Right cardiac atrium (tissue), 5 donors: ENCODE measurements around the gene MPHOSPH9. TPM values are rescaled to one million over a fixed set of nuclear protein-coding genes. Genes with fewer than 3 reads are reported as not detected.

Experiments used
- ATAC-seq, 2 donors: fragments of 200-7000 bp; cut with Tn5 transposase; one replicate each; pipeline versions ENCODE4 v1.8.0 to v1.9.1; 2020; ENCODE audit warnings: moderate library complexity in 2 of 2, mild to moderate bottlenecking in 1 of 2
- DNase-seq, 3 donors: peaks; one replicate each; pipeline ENCODE4 v3.0.0-alpha.2; 2020
- H3K27ac ChIP-seq: one replicate; pipeline ENCODE4 v1.5.1; 2013; ENCODE audit warnings: mild to moderate bottlenecking, low read length, control low read depth, moderate library complexity
- H3K27me3 ChIP-seq: one replicate; pipeline ENCODE4 v1.6.1; 2013; ENCODE audit not compliant: control insufficient read depth, insufficient read depth
- H3K4me1 ChIP-seq: one replicate; pipeline ENCODE4 v1.6.1; 2013; ENCODE audit warnings: low read length; ENCODE audit not compliant: control insufficient read depth, insufficient read depth
- H3K4me3 ChIP-seq: one replicate; pipeline ENCODE4 v1.5.1; 2013; ENCODE audit warnings: low read length, control low read depth
- H3K9me3 ChIP-seq: one replicate; pipeline ENCODE4 v1.6.1; 2013; ENCODE audit warnings: low read length; ENCODE audit not compliant: control insufficient read depth
- WGBS: extraction: QIAGEN DNeasy Blood & Tissue Kit; methylation state at CpG from one replicate; pipeline ENCODE4 v1.1.7; 2013; 5-methylcytosine and 5-hydroxymethylcytosine counted together
- intact Hi-C, 4 donors: fragments of 100-400 bp; cut with DNase I; formaldehyde crosslinking; loops; one replicate each; pipeline versions ENCODE4 v1.11.0 to v1.14.0; 2022 to 2023
- polyA plus RNA-seq: library from polyadenylated mRNA; stranded (reverse); fragments of 200-250 nt; gene quantifications from one replicate; pipeline ENCODE4 v1.2.3, GENCODE V29; 2013
- total RNA-seq, 4 donors: library from RNA; stranded (reverse); fragmentation: NEBNext Ultra II Directional; extraction: Animal tissue kit (Norgen Biotek cat#: 25700); gene quantifications; one replicate each; pipeline ENCODE4 v1.2.1, GENCODE V29; 2021
- donor health status: healthy with polysubstance abuse.
- donor health status: DM: no; HTN: yes; CAD: no.
- donor health status: DM: no; HTN: no; CAD: no.
- donor health status: DM: no; HTN: yes; CAD: no; lungs with severe emphysema.
- donor health status: DM: yes; HTN: yes; CAD: no.

Gene MPHOSPH9
- total and polyA plus RNA-seq, 5 donors, result 8.0 to 27.4 (median 20.7) TPM

DNA sequence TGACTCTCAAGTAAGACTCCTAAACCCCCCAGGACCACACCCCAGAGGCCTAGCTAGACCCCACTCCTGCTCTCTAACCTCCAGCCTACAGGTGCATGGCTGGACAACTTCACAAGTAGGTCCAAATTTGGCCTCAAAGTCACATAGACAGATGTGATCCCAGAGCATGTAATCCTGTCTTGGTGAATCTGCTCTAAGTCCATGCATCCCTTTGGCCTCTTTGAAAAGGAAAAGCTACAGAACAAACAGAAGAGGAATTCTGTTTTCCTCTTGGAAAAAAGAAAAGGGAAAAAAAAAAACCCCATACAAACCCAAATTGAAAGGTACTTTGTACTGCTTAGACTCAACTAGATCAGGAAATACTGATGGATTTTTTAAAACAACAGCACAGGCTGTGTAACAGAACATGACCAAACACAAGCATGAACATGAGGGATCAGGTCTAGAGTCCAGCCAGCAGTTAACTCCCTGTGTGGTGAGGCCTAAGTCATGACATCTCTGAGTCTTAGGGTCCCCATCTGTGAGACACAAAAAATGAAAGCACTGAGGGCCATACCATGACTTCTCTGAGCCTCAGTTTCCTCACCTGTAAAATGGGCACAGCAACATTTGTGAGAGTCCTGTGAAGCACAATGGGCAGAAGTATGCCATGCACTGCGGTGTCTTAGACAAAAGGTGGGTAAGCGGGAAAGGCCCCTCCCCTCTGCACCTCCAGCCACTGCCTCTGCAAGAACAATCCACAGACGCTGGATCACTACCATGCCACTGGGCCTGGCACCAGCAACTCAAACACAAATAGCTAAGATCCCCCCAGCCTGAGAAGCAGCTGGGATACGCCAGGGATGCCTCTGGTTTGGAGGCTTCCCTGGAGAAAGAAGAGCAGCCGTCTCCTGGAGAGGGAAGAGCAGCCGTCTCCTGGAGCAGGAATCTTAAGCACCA lies 92.0 kb downstream of the MPHOSPH9 start:
- Histone ChIP-seq H3K27me3 (no peaks in the 10 kb centered on the region), H3K4me3 (no peak overlapping the region), H3K9me3 (no peaks in the 10 kb centered on the region), H3K27ac (peak overlapping the region; percentile 77), H3K4me1 (peaks cover 21% of the 10 kb centered on the region)
- no peak for ATAC-seq
- no peak for DNase-seq
- intact Hi-C loops, result loop anchor here in 1 of 4 donors (10.0 kb wide), 1 partner anchor 46 kb away; no protein-coding TSS in a partner anchor
- WGBS, result 86% methylated on average over 6 of the region's 6 CpGs

DNA sequence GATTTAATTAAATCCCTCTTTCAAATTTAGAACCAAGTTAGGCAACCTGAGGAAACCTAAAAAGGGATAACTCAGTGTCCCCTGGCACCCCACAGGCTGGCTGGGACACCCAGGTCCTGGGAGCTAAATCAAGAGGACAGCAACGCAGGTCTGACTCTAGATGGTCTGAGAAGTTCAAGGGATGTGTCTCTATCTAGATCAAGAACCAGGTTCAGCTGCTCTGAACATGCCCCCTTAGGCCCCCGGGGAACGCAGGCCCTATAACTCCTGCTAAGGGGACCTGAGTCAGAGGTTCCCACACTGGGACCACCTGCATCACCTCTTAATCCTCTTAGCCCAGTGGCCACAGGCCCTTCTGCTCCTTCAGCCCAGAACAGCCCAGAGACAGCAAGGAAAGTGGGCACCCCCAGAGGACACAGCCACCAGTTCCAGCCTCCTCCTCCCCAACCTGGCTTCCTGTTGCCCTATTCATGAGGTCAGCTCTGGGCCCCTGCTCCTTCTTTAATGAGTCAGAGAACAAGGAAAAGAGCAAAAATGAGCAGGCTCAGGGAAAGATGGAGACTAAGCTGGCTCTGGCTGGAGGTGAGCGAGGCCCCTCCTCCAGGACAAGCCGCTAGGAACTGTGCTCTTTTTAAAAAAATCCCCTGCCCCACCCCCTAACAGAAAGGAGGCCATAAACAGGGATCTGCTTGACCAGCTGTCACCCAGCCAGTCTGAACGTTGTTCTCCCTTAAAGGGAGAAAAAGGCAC lies 92.8 kb downstream of the MPHOSPH9 start:
- no peaks in the 10 kb centered on the region for H3K27me3 ChIP-seq
- H3K4me3 ChIP-seq, result no peak overlapping the region
- H3K9me3 ChIP-seq, result no peaks in the 10 kb centered on the region
- DNase-seq, result peak in 2 of 3 donors; percentile 50 to 67
- 64% methylated on average over 6 of the region's 6 CpGs for WGBS
- H3K27ac ChIP-seq, result peak overlapping the region; percentile 11
- intact Hi-C loops, result loop anchor here in 1 of 4 donors (10.0 kb wide), 1 partner anchor 45 kb away; no protein-coding TSS in a partner anchor
- peak; percentile 18 to 58 for ATAC-seq
- peaks cover 21% of the 10 kb centered on the region for H3K4me1 ChIP-seq

GRCh38 chr12:123135688-123136087 lies 97.3 kb downstream of the MPHOSPH9 start:
- intact Hi-C loops, result no loop called here
- no peak for ATAC-seq
- H3K27ac ChIP-seq, result no peak overlapping the region
- peaks cover 18% of the 10 kb centered on the region for H3K4me1 ChIP-seq
- no peak for DNase-seq
- no peaks in the 10 kb centered on the region for H3K9me3 ChIP-seq
- no peak overlapping the region for H3K4me3 ChIP-seq
- H3K27me3 ChIP-seq, result no peaks in the 10 kb centered on the region
- 73% methylated on average over 8 of the region's 8 CpGs for WGBS

DNA sequence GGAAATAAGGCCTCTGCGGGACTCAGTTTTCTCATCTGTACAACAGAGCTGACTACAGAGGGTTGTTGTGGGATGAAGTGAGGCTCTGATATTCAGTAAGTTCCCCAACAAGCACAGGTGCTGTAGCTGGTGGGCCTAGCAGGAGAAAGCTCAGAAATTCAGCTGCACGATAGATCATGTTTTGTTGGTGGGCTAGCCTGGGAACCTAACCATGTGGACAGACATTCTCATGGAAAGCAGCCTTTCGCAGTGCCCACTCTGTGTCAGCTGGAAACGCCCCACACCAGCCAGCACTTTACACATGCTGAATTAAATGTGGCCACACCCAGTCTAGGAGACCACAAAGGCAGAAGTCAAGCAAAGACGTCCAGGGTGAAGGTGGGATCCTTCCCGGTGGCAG lies 98.1 kb downstream of the MPHOSPH9 start:
- WGBS, result 93% methylated on average over 6 of the region's 6 CpGs
- ATAC-seq (no peak), DNase-seq (no peak)
- H3K4me3 ChIP-seq, result no peak overlapping the region
- H3K27ac ChIP-seq, result no peak overlapping the region
- intact Hi-C loops, result no loop called here
- H3K27me3 ChIP-seq, result no peaks in the 10 kb centered on the region
- H3K4me1 ChIP-seq, result peaks cover 10% of the 10 kb centered on the region
- no peaks in the 10 kb centered on the region for H3K9me3 ChIP-seq

DNA sequence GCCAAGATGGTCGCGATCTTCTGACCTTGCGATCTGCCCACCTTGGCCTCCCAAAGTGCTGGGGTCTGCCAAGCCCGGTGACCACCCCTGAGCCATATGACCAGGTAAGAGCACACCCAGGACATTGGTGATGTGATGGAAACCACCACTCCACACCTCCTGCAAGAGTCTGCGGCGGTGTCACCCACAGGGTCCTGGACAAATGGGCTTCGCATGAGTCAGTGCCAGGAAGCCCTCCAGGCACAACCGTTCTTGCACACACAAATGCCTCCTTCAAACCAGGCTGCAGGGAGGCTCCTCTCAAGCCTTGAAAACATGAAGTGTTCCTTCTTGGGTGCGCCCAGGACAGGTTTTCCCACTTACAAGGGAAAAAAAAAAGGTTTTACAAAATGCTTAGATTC lies 98.7 kb downstream of the MPHOSPH9 start:
- 96% methylated on average over 9 of the region's 9 CpGs for WGBS
- Histone ChIP-seq H3K27ac (no peak overlapping the region), H3K27me3 (no peaks in the 10 kb centered on the region), H3K4me1 (peaks cover 9% of the 10 kb centered on the region), H3K4me3 (no peak overlapping the region), H3K9me3 (no peaks in the 10 kb centered on the region)
- ATAC-seq (no peak), DNase-seq (no peak)
- intact Hi-C loops, result no loop called here

GRCh38 chr12:123133701-123134100 lies 99.2 kb downstream of the MPHOSPH9 start:
- no peak overlapping the region for H3K27ac ChIP-seq
- no peaks in the 10 kb centered on the region for H3K9me3 ChIP-seq
- DNase-seq, result no peak
- no peaks in the 10 kb centered on the region for H3K27me3 ChIP-seq
- intact Hi-C loops, result no loop called here
- H3K4me3 ChIP-seq, result no peak overlapping the region
- H3K4me1 ChIP-seq, result peaks cover 9% of the 10 kb centered on the region
- 91% methylated on average over 9 of the region's 9 CpGs for WGBS
- ATAC-seq, result no peak

GRCh38 chr12:123132951-123133619 lies 99.9 kb downstream of the MPHOSPH9 start:
- no peaks in the 10 kb centered on the region for H3K27me3 ChIP-seq
- DNase-seq, result no peak
- intact Hi-C loops, result no loop called here
- H3K9me3 ChIP-seq, result no peaks in the 10 kb centered on the region
- H3K4me3 ChIP-seq, result no peak overlapping the region
- H3K4me1 ChIP-seq, result peaks cover 9% of the 10 kb centered on the region
- no peak for ATAC-seq
- no peak overlapping the region for H3K27ac ChIP-seq
- WGBS, result 87% methylated on average over 3 of the region's 3 CpGs

GRCh38 chr12:123131879-123132402 lies 101.0 kb downstream of the MPHOSPH9 start:
- 70% methylated on average over 12 of the region's 12 CpGs for WGBS
- Histone ChIP-seq H3K4me1 (peaks cover 9% of the 10 kb centered on the region), H3K27ac (peak overlapping the region; percentile 83), H3K27me3 (no peaks in the 10 kb centered on the region), H3K4me3 (no peak overlapping the region), H3K9me3 (no peaks in the 10 kb centered on the region)
- intact Hi-C loops, result no loop called here
- ATAC-seq, result peak; percentile 64 to 72
- peak in 2 of 3 donors; percentile 33 to 50 for DNase-seq

- Histone ChIP-seq H3K27me3 (no peaks in the 10 kb centered on the region), H3K4me3 (no peak overlapping the region), H3K27ac (peak overlapping the region; percentile 83), H3K4me1 (peaks cover 14% of the 10 kb centered on the region), H3K9me3 (no peaks in the 10 kb centered on the region)
- ATAC-seq, result peak; percentile 60 to 76
- peak in 1 of 3 donors; percentile 33 for DNase-seq
- 79% methylated on average over 4 of the region's 4 CpGs for WGBS
- intact Hi-C loops, result no loop called here
Observed at GRCh38 chr12:123131291-123131832, 101.6 kb downstream of the MPHOSPH9 start.

- ATAC-seq, result no peak
- WGBS, result 89% methylated on average over 4 of the region's 4 CpGs
- no peak for DNase-seq
- intact Hi-C loops, result no loop called here
- H3K27ac ChIP-seq, result no peak overlapping the region
- H3K27me3 ChIP-seq, result no peaks in the 10 kb centered on the region
- H3K4me3 ChIP-seq, result no peak overlapping the region
- peaks cover 17% of the 10 kb centered on the region for H3K4me1 ChIP-seq
- H3K9me3 ChIP-seq, result no peaks in the 10 kb centered on the region
Observed at GRCh38 chr12:123129621-123130020, 103.3 kb downstream of the MPHOSPH9 start.
